Muscle layer of colon (tissue), 2 donors: ENCODE results near the gene C6orf62.
A peak's percentile ranks its signal among the peaks of the same experiment; 100 is the strongest.
"Not testable (repeated sequence)": the region's sequence is repeated elsewhere in the genome, so short reads cannot be mapped to it uniquely, and the experiment has no call there.

ENCODE experiments used
- H3K27ac ChIP-seq: one replicate; pipeline ENCODE4 v1.7.0; 2013; ENCODE audit warnings: low read depth, mild to moderate bottlenecking, low read length, moderate library complexity
- H3K27me3 ChIP-seq, 2 donors: one replicate each; pipeline ENCODE4 v1.7.0; 2013; ENCODE audit warnings: low read length in 2 of 2, mild to moderate bottlenecking in 2 of 2; ENCODE audit not compliant: insufficient read depth in 2 of 2, control insufficient read depth in 1 of 2
- H3K36me3 ChIP-seq: one replicate; pipeline ENCODE4 v1.7.0; 2013; ENCODE audit warnings: mild to moderate bottlenecking, low read length; ENCODE audit not compliant: insufficient read depth
- H3K4me1 ChIP-seq: one replicate; pipeline ENCODE4 v1.7.0; 2013; ENCODE audit warnings: mild to moderate bottlenecking, low read length; ENCODE audit not compliant: insufficient read depth
- H3K4me3 ChIP-seq, 2 donors: one replicate each; pipeline ENCODE4 v1.7.0; 2013; ENCODE audit warnings: low read length in 2 of 2, low read depth in 1 of 2, mild to moderate bottlenecking in 1 of 2, moderate library complexity in 1 of 2
- H3K9ac ChIP-seq: one replicate; pipeline ENCODE4 v1.7.0; 2013; ENCODE audit warnings: low read length
- H3K9me3 ChIP-seq: one replicate; pipeline ENCODE4 v1.7.0; 2013; ENCODE audit warnings: mild to moderate bottlenecking, low read length
- donor health status: abdominal sarcoma.
- donor health status: Adenocarcinoma of cecum.

C6orf62 gene

GRCh38 chr6:24719125-24719971 is at the start of gene C6orf62:
C6orf62 (minus strand) TSS chr6:24719154; CDS start chr6:24718668, 486 bp downstream.
- Histone ChIP-seq H3K27me3 (no peaks in the 10 kb centered on the region), H3K36me3 (peaks cover 16% of the 10 kb centered on the region), H3K9ac (peak within 1 kb of the TSS; percentile 78), H3K27ac (peak within 1 kb of the TSS; percentile 99), H3K9me3 (no peaks in the 10 kb centered on the region), H3K4me1 (peaks cover 39% of the 10 kb centered on the region), H3K4me3 (peak within 1 kb of the TSS; percentile 69 to 95)

DNA sequence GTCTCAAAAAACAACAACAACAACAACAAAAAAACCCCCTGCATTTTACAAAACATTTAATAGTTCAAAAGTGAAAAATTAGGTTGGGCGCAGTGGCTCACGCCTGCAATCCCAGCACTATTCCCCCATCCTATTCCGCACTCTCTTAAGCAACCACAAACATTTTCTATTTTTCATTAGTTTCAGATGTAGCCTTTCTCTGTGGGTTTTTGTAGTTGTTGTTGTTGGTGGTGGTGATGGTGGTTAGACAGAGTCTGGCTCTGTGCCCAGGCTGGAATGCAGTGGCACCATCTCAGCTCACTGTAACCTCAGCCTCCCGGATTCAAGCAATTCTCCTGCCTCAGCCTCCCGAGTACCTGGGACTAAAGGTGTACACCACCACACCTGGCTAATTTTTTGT is 49.4 kb upstream of the C6orf62 start:
- H3K4me3 ChIP-seq: no peak overlapping the region
- no peaks in the 10 kb centered on the region for H3K4me1 ChIP-seq
- H3K9ac ChIP-seq: no peak overlapping the region
- no peaks in the 10 kb centered on the region for H3K36me3 ChIP-seq
- H3K27ac ChIP-seq: no peak overlapping the region
- no peaks in the 10 kb centered on the region for H3K27me3 ChIP-seq
- no peaks in the 10 kb centered on the region for H3K9me3 ChIP-seq

DNA sequence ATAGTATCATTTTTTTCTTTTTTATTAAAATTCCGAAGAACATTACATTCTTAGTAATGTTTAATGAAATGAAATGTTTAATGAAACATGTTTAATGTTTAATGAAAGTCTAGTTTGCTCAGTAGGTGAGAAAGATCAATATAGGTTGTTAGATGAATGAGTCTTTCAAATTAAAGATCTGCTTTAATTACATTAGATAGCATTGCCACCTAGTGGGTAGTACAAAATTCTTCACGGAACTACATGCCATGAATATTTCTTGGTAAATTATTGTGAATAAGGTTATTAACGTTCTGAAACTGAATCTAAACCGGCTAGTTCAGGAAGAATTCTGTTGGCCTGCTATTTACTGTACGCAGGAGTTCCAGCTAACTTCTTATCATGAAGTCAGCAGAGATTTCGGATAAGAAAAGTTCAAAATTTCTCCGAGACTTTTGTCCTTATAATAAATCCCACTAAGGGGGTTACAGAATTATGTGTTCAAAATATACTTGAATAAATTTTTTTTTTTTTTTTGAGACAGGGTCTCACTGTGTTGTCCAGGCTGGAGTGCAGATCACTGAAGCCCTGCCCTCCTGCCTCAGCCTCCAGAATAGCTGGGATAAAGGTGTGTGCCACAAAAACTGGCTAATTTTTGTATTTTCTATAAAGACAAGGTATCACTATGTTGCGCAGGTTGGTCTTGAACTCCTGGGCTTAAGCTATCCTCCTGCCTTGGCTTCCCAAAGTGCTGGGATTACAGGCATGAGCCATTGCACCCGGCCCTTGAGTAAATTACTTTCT is 47.9 kb upstream of the C6orf62 start:
- H3K4me1 ChIP-seq: no peaks in the 10 kb centered on the region
- H3K9me3 ChIP-seq: no peaks in the 10 kb centered on the region
- H3K9ac ChIP-seq: no peak overlapping the region
- no peaks in the 10 kb centered on the region for H3K27me3 ChIP-seq
- no peak overlapping the region for H3K27ac ChIP-seq
- no peaks in the 10 kb centered on the region for H3K36me3 ChIP-seq
- H3K4me3 ChIP-seq: no peak overlapping the region

DNA sequence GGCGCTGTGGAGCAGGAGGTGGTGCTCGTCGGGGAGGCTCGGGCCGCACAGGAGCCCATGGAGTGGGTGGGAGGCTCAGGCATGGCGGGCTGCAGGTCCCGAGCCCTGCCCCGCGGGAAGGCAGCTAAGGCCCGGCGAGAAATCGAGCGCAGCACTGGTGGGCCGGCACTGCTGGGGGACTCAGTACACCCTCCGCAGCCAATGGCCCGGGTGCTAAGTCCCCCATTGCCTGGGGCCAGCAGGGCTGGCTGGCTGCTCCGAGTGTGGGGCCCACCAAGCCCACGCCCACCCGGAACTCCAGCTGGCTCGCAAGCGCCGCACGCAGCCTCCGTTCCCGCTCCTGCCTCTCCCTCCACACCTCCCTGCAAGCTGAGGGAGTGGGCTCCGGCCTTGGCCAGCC is 47.0 kb upstream of the C6orf62 start:
- not testable (repeated sequence) for H3K9me3 ChIP-seq, H3K36me3 ChIP-seq, H3K4me1 ChIP-seq, H3K27ac ChIP-seq, H3K4me3 ChIP-seq, H3K27me3 ChIP-seq, H3K9ac ChIP-seq

GRCh38 chr6:24764833-24765828 is 46.2 kb upstream of the C6orf62 start:
- not testable (repeated sequence) for H3K9ac ChIP-seq, H3K9me3 ChIP-seq, H3K27me3 ChIP-seq, H3K27ac ChIP-seq, H3K4me1 ChIP-seq, H3K4me3 ChIP-seq, H3K36me3 ChIP-seq

DNA sequence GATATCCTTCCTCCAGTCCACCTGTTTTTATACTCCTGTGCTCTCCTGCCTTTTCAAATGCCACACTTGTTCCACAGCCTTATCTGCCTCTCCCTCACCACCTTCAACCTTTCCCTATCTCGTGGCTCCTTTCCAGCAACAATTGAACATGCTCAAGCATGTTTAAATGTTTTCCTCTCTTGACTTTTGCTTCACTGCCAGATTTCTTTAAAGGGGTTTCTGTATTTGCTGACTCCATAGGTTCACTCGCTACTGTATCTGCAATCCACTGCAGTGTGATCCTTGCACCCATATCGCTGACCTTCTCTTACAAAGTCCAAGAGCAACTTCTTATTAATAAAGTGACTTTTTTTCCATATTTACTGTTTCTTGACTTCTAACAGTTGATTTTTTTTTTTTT is 44.6 kb upstream of the C6orf62 start:
- Histone ChIP-seq H3K27ac (no peak overlapping the region), H3K4me1 (no peaks in the 10 kb centered on the region)

DNA sequence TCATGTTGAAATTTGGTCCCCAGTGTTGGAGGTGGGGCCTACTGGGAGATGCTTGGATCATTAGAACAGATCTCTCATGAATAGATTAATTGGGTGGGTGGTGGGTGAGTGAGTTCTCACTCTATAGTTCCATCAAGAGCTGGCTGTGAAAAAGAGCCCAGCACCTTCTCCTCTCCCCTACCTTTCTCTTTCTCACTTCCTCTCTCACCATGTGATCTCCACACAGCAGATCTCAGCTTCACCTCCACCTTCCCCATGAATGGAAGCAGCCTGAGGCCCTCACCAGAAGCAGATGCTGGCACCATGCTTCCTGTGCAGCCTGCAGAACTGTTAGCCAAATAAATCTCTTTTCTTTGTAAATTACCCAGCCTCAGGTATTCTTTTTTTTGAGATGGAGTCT is 42.9 kb upstream of the C6orf62 start:
- Histone ChIP-seq H3K9me3 (no peaks in the 10 kb centered on the region), H3K27ac (no peak overlapping the region), H3K9ac (no peak overlapping the region), H3K27me3 (no peaks in the 10 kb centered on the region), H3K4me1 (no peaks in the 10 kb centered on the region), H3K36me3 (no peaks in the 10 kb centered on the region), H3K4me3 (no peak overlapping the region)

More for the DNA sequence above, 44.6 kb upstream of the C6orf62 start:
- Histone ChIP-seq H3K27me3 (no peaks in the 10 kb centered on the region), H3K4me3 (no peak overlapping the region), H3K36me3 (no peaks in the 10 kb centered on the region), H3K9ac (no peak overlapping the region), H3K9me3 (no peaks in the 10 kb centered on the region)

- H3K4me3 ChIP-seq: no peak overlapping the region
- no peak overlapping the region for H3K27ac ChIP-seq
- H3K9ac ChIP-seq: no peak overlapping the region
These were observed 42.4 kb upstream of the C6orf62 start for GRCh38 chr6:24761193-24761835.

DNA sequence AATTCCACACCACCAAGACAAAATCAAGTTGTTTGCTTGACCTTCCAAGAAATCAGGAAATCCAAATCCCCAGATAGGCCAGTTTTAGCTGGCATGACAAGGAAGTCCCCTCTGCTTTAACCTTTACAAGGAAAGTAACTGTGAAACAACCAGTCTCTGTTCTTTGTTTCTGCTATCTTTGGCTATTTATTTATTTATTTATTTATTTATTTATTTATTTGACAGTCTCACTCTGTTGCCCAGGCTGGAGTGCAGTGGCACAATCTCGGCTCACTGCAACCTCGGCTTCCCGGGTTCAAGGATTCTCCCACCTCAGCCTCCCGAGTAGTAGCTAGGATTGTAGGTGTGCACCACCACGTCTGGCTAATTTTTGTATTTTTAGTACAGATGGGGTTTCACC is 41.3 kb upstream of the C6orf62 start:
- H3K36me3 ChIP-seq: no peaks in the 10 kb centered on the region
- no peak overlapping the region for H3K27ac ChIP-seq
- H3K9me3 ChIP-seq: no peaks in the 10 kb centered on the region
- H3K9ac ChIP-seq: no peak overlapping the region
- no peaks in the 10 kb centered on the region for H3K4me1 ChIP-seq
- H3K27me3 ChIP-seq: no peaks in the 10 kb centered on the region
- H3K4me3 ChIP-seq: no peak overlapping the region

More at GRCh38 chr6:24761193-24761835, 42.4 kb upstream of the C6orf62 start:
- Histone ChIP-seq H3K27me3 (no peaks in the 10 kb centered on the region), H3K4me1 (no peaks in the 10 kb centered on the region), H3K9me3 (no peaks in the 10 kb centered on the region), H3K36me3 (no peaks in the 10 kb centered on the region)

GRCh38 chr6:24759718-24760117 is 40.8 kb upstream of the C6orf62 start:
- Histone ChIP-seq H3K4me3 (no peak overlapping the region), H3K4me1 (no peaks in the 10 kb centered on the region), H3K36me3 (no peaks in the 10 kb centered on the region), H3K9ac (no peak overlapping the region), H3K27ac (no peak overlapping the region), H3K27me3 (no peaks in the 10 kb centered on the region), H3K9me3 (no peaks in the 10 kb centered on the region)
